GM23248 (cell line): ENCODE results near the gene RDH11.

Source experiments
- EZH2 ChIP-seq: fragments of 200-600 bp; sonication (generic); IDR thresholded peaks from 2 replicates; pipeline ENCODE4 v1.6.1; 2018; ENCODE audit warnings: antibody characterized with exemption, mild to moderate bottlenecking; ENCODE audit not compliant: insufficient read depth, poor library complexity, severe bottlenecking
- EZH2phosphoT487 ChIP-seq: fragments of 200-600 bp; sonication (generic); IDR thresholded peaks from 2 replicates; pipeline ENCODE4 v1.6.1; 2018; ENCODE audit warnings: antibody characterized with exemption, moderate library complexity, mild to moderate bottlenecking, low read depth; ENCODE audit not compliant: insufficient read depth

- no peak for TF ChIP-seq EZH2
- TF ChIP-seq EZH2phosphoT487: no peak
Observed at GRCh38 chr14:67680941-67681340, 14.6 kb downstream of the RDH11 start.
